Inferior parietal cortex (tissue), 1 donor: ENCODE measurements around the gene MDM1.
A peak's percentile ranks its signal among the peaks of the same experiment; 100 is the strongest.

Experiments
- DNase-seq: peaks from one replicate; pipeline ENCODE4 v3.0.0-alpha.2; 2016; ENCODE audit errors: extremely low spot score

Gene MDM1

GRCh38 chr12:68331869-68332727 is at the start of gene MDM1:
Gene MDM1, minus strand, starts transcription at chr12:68332362. Its CDS starts 117 bp downstream, at chr12:68332245.
- peak; percentile 100 for DNase-seq

- DNase-seq: no peak
These were observed 49.5 kb upstream of the MDM1 start for GRCh38 chr12:68381476-68382219.

- DNase-seq: no peak
These were observed 46.9 kb upstream of the MDM1 start for GRCh38 chr12:68378872-68379606.

- no peak for DNase-seq
These were observed 45.7 kb upstream of the MDM1 start for GRCh38 chr12:68377881-68378280.

GRCh38 chr12:68376901-68377300 is 44.7 kb upstream of the MDM1 start:
- no peak for DNase-seq

- no peak for DNase-seq
These were observed 43.9 kb upstream of the MDM1 start for GRCh38 chr12:68375756-68376695.

GRCh38 chr12:68374307-68374982 is 42.3 kb upstream of the MDM1 start:
- DNase-seq: no peak

- no peak for DNase-seq
These were observed 38.5 kb upstream of the MDM1 start for GRCh38 chr12:68370667-68371066.

- no peak for DNase-seq
These were observed 37.9 kb upstream of the MDM1 start for GRCh38 chr12:68370006-68370590.

- DNase-seq: no peak
These were observed 36.2 kb upstream of the MDM1 start for GRCh38 chr12:68368327-68368726.

- DNase-seq: no peak
These were observed 35.7 kb upstream of the MDM1 start for GRCh38 chr12:68367903-68368302.

GRCh38 chr12:68367116-68367515 is 35.0 kb upstream of the MDM1 start:
- DNase-seq: no peak

GRCh38 chr12:68364893-68365725 is 32.9 kb upstream of the MDM1 start:
- peak; percentile 36 for DNase-seq

- DNase-seq: no peak
These were observed 32.2 kb upstream of the MDM1 start for GRCh38 chr12:68364328-68364727.

- no peak for DNase-seq
These were observed 29.8 kb upstream of the MDM1 start for GRCh38 chr12:68361953-68362352.

- no peak for DNase-seq
These were observed 27.5 kb upstream of the MDM1 start for GRCh38 chr12:68359674-68360073.

GRCh38 chr12:68358532-68359485 is 26.6 kb upstream of the MDM1 start:
- DNase-seq: peak; percentile 82

GRCh38 chr12:68356986-68357385 is 24.8 kb upstream of the MDM1 start:
- DNase-seq: no peak
